Measurements from ENCODE around the gene MAP7. TPM values are rescaled to one million over a fixed set of nuclear protein-coding genes. Genes with fewer than 3 reads are reported as not detected.

MAP7 gene
- total and polyA plus RNA-seq, 9 of the 15 experiments (the other 6 are each of a cell fraction or from before 2014, with no cell fraction given) = 0.76 to 7.7 (median 3.9) TPM

DNA sequence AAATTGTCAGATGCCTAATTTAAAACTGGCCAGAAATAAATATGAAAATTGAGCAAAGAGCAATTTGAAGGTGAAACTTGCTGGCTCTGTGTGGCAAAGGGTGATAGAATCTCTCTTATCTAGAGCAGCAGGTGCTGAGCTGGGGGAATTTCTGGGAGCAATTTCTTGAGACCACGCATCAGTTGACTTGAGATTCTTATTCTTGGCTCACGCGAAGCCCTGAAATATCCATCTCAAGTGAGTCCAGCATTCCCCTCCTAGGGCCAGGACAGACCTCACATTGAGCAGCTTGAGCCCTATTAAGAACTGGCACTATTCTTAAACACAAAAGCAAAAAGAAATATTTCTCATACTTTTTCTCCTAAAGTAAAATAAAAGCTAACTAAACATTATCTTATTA lies 66.3 kb downstream of the MAP7 start:
- Histone ChIP-seq H3K4me3 (no peak overlapping the region), H3K27ac (ENCODE audit: extremely low read depth, low read depth, low read length) (no peak overlapping the region), H3K27me3 (ENCODE audit: control insufficient read depth in 2 of 2, insufficient read depth in 2 of 2, low read length in 2 of 2) (no peaks in the 10 kb centered on the region), H3K4me1 (replicated peaks in 1 of 2; ENCODE audit: control insufficient read depth in 2 of 2, insufficient read depth in 2 of 2, low read length in 2 of 2) (no peaks in the 10 kb centered on the region), H3K4me2 (ENCODE audit: insufficient read depth, low read length) (no peak overlapping the region), H3K36me3 (ENCODE audit: control insufficient read depth, insufficient read depth, low read length) (no peaks in the 10 kb centered on the region), H3K9me1 (ENCODE audit: control insufficient read depth, insufficient read depth, low read length) (no peaks in the 10 kb centered on the region), H2AFZ (ENCODE audit: low read depth, low read length) (no peak overlapping the region), H3K79me2 (ENCODE audit: control insufficient read depth, insufficient read depth, low read length) (no peaks in the 10 kb centered on the region), H3K9ac (ENCODE audit: insufficient read depth in 1 of 2, low read depth in 2 of 2, low read length in 2 of 2) (no peak overlapping the region), H3K9me3 (replicated peaks; ENCODE audit: control insufficient read depth, insufficient read depth, low read depth, low read length) (no peaks in the 10 kb centered on the region), H4K20me1 (replicated peaks; ENCODE audit: control insufficient read depth, insufficient read depth, low read length) (no peaks in the 10 kb centered on the region)
- POLR2A ChIA-PET = interaction anchor here (0.6 to 0.9 kb wide), 2 partner anchors 26 to 31 kb away, joined by 3 read pairs; no protein-coding TSS in a partner anchor
- intact Hi-C loops (cut with micrococcal nuclease) = no loop called here
- no peak for FAIRE-seq
- in situ Hi-C loops (cut with MboI) = no loop called here
- peak in 1 of 4 experiments; percentile 23 for DNase-seq (ENCODE audit: extremely low read depth in 1 of 4, low spot score in 3 of 4)
- CTCF ChIA-PET (ENCODE audit: low intra/inter-chr PET ratio) = no interaction called here
- TF ChIP-seq CXXC5 (CRISPR knock-in tag; IDR thresholded peaks at IDR 0.05) (0 out of 2 replicates have a peak, but pooled peaks have one; percentile 19), ZNF174 (CRISPR knock-in tag; IDR thresholded peaks at IDR 0.05) (no peak), TCF3 (CRISPR knock-in tag; IDR thresholded peaks at IDR 0.05) (peak; percentile 20; the same call in 1 of the 2 replicates), TEAD4 (IDR thresholded peaks at IDR 0.05; ENCODE audit: low read length) (peak; percentile 16; the same call in 1 of the 2 replicates), TEAD4 (CRISPR knock-in tag; IDR thresholded peaks at IDR 0.05; ENCODE audit: borderline replicate concordance) (no peak), ZFP36 (IDR thresholded peaks at IDR 0.05; ENCODE audit: low read depth, low read length, partially characterized antibody) (no peak), RUNX1 (IDR thresholded peaks at IDR 0.05; ENCODE audit: low read depth) (no peak), SMARCC2 (IDR thresholded peaks at IDR 0.05; ENCODE audit: low read depth) (no peak), CTBP1 (IDR thresholded peaks at IDR 0.05; ENCODE audit: borderline replicate concordance) (no peak), TFE3 (CRISPR knock-in tag; IDR thresholded peaks at IDR 0.05) (no peak), SMARCB1 (IDR thresholded peaks at IDR 0.05; ENCODE audit: insufficient read length, low read depth) (no peak)
- ATAC-seq = no peak
- BruUV-seq (replicated peaks) = no TSS peak
- 0% methylated on average over 3 of the region's 3 CpGs for WGBS (ENCODE audit: insufficient coverage, low coverage, missing lambda C conversion rate)
